ENCODE results near the gene STK39. TPM values are rescaled to one million over a fixed set of nuclear protein-coding genes. Genes with fewer than 3 reads are reported as not detected.

The STK39 gene
- total RNA-seq, 1 donor from 2014 or later = 28.2 TPM

DNA sequence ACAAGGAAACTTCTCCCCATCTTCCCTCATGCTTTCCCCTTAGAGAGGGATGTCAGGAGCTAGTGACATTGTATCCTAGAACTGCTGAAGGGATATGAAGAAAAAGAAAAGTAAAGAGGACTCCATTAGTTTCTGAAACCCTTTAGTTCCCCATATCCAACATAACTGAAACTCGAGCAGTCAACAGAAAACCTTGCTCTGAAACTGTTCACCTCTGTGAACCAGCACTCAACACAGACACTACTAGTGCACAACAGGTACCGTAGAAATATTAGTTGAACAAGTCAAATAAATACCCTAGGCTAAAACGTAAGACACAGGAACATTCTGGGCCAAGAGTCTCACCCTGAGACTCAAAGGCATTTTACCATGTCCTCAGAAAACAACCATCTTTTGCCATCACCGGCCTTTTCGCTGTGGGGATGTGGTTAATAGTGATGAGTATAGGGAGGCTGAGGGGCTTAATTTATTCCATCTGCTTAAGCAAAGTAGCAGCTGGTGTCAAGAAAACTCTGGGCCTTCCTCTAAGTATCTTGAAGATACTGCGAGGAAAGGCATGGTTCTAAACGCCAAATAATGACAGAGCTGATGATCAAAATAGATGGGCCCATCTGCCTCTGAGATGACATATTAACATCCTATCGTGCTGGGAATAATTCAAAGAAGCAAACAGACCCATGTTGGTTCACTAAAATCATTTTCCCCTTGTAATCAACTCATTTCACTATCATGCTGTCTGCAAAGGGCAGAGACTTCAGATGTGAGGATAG, 156.8 kb downstream of the STK39 start:
- DNase-seq (ENCODE audit: low read depth, low spot score) = no peak
- Mint-ChIP-seq H3K4me1 (peaks cover under 1% of the 10 kb centered on the region), H3K27ac (ENCODE audit: unreplicated experiment) (no peak overlapping the region), H3K9me3 (no peaks in the 10 kb centered on the region), H3K36me3 (ENCODE audit: low read depth) (no peaks in the 10 kb centered on the region), H3K4me3 (no peak overlapping the region), H3K27me3 (ENCODE audit: low read depth) (no peaks in the 10 kb centered on the region)
- TF ChIP-seq, protein P1, sequence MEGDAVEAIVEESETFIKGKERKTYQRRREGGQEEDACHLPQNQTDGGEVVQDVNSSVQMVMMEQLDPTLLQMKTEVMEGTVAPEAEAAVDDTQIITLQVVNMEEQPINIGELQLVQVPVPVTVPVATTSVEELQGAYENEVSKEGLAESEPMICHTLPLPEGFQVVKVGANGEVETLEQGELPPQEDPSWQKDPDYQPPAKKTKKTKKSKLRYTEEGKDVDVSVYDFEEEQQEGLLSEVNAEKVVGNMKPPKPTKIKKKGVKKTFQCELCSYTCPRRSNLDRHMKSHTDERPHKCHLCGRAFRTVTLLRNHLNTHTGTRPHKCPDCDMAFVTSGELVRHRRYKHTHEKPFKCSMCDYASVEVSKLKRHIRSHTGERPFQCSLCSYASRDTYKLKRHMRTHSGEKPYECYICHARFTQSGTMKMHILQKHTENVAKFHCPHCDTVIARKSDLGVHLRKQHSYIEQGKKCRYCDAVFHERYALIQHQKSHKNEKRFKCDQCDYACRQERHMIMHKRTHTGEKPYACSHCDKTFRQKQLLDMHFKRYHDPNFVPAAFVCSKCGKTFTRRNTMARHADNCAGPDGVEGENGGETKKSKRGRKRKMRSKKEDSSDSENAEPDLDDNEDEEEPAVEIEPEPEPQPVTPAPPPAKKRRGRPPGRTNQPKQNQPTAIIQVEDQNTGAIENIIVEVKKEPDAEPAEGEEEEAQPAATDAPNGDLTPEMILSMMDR (conservative IDR thresholded peaks at IDR 0.05) = no peak

DNA sequence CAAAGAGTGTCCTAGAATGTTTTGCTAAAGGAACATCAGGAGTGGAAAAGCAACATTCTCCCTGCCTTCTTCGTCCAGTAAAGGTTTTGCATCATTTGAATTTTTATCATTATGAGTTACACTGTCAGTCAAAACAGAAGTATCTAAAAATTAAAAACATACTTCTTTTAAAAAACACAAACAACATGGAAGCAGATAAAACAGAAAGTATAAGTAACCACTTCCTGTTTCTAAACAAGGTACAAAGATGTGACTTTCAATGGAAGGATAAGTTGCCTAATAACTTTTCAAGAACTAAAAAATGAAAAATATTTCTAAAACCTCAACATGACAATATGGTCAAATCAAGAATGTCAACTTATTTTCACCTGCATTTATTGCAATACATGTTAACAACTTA, 158.2 kb downstream of the STK39 start:
- DNase-seq (ENCODE audit: low read depth, low spot score) = no peak
- H3K27me3 Mint-ChIP-seq (ENCODE audit: low read depth) = no peaks in the 10 kb centered on the region
- TF ChIP-seq, protein P1 (conservative IDR thresholded peaks at IDR 0.05) = no peak
- no peak overlapping the region for H3K4me3 Mint-ChIP-seq
- no peak overlapping the region for H3K27ac Mint-ChIP-seq (ENCODE audit: unreplicated experiment)
- H3K4me1 Mint-ChIP-seq = peaks cover 11% of the 10 kb centered on the region
- H3K36me3 Mint-ChIP-seq (ENCODE audit: low read depth) = peaks cover 3% of the 10 kb centered on the region
- H3K9me3 Mint-ChIP-seq = no peaks in the 10 kb centered on the region

DNA sequence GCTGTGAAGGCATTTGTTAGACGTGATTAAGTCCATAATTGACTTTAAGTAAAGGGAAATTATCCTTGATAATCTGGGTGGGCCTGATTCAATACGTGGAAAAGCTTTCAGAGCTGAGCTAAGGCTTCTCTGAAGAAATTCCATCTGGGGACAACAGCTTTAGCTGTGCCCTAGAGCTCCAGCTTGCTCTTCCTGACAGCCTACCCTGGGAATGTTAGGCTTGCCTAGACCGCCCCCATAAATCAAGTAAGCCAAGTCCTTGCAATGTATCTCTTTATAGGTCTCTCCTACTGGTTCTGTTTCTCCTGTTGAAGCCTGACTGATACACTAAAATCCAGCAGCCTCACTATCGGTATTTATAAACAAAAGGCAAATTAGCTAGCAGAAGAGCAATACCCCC, 160.0 kb downstream of the STK39 start:
- DNase-seq (ENCODE audit: low read depth, low spot score) = no peak
- Mint-ChIP-seq H3K4me1 (peaks cover 18% of the 10 kb centered on the region), H3K36me3 (ENCODE audit: low read depth) (peaks cover 7% of the 10 kb centered on the region), H3K4me3 (no peak overlapping the region), H3K27me3 (ENCODE audit: low read depth) (no peaks in the 10 kb centered on the region), H3K9me3 (no peaks in the 10 kb centered on the region), H3K27ac (ENCODE audit: unreplicated experiment) (no peak overlapping the region)
- TF ChIP-seq, protein P1 (conservative IDR thresholded peaks at IDR 0.05) = no peak

DNA sequence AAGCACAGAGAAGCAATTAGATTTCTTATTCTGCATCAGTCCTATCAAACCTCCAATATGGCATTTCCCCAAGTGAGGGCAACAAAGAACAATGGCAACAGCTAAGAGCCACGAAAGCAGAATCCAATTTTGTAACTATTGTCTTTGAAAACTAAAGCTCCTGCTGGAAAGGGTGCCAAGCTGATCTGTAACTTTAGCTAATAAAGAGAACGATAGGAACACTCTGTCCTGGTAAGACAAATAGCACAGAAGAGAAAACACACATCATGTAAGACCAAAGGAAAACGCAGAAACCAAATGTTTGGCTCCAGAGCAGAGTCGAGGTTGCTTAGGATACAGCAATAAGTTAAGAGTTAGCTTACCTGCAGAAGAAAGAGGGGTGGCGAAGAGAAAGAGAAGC, 160.5 kb downstream of the STK39 start:
- Mint-ChIP-seq H3K27ac (ENCODE audit: unreplicated experiment) (no peak overlapping the region), H3K4me3 (no peak overlapping the region), H3K27me3 (ENCODE audit: low read depth) (no peaks in the 10 kb centered on the region), H3K4me1 (peaks cover 18% of the 10 kb centered on the region), H3K9me3 (no peaks in the 10 kb centered on the region), H3K36me3 (ENCODE audit: low read depth) (peaks cover 11% of the 10 kb centered on the region)
- TF ChIP-seq, protein P1 (conservative IDR thresholded peaks at IDR 0.05) = no peak
- no peak for DNase-seq (ENCODE audit: low read depth, low spot score)

DNA sequence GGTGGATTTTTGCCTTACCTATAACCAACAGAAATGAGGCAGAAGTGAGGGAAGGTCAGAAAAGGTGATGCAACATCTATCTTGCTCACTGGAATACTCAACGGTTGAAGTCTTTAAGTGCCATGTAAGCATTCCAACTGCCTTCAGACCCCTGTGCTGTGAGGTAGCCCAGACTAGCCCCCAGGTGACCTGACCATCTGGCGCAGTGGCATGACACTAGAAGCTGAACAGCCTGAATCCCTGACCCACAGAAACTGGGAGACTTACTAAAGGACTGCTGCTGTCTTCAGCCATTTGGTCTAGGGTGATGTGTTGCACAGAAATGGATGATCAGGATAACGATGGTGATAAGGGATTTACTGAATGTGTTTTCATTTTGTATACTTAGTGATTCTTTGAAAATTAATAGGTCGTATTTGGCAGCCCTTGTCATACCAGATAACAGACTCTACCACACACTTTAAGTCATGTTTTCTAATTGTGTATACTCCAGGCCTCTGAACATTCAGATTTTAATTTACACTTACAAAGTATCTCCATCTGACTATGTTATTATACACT, 161.5 kb downstream of the STK39 start:
- DNase-seq (ENCODE audit: low read depth, low spot score) = no peak
- peaks cover 18% of the 10 kb centered on the region for H3K4me1 Mint-ChIP-seq

More for the DNA sequence above, 161.5 kb downstream of the STK39 start:
- Mint-ChIP-seq H3K27ac (ENCODE audit: unreplicated experiment) (no peak overlapping the region), H3K27me3 (ENCODE audit: low read depth) (no peaks in the 10 kb centered on the region), H3K36me3 (ENCODE audit: low read depth) (peaks cover 12% of the 10 kb centered on the region), H3K4me3 (no peak overlapping the region), H3K9me3 (no peaks in the 10 kb centered on the region)
- TF ChIP-seq, protein P1 (conservative IDR thresholded peaks at IDR 0.05) = no peak

Measured in neural crest cell (in vitro differentiated cells).